ENCODE data around the gene C14orf93.

DNA sequence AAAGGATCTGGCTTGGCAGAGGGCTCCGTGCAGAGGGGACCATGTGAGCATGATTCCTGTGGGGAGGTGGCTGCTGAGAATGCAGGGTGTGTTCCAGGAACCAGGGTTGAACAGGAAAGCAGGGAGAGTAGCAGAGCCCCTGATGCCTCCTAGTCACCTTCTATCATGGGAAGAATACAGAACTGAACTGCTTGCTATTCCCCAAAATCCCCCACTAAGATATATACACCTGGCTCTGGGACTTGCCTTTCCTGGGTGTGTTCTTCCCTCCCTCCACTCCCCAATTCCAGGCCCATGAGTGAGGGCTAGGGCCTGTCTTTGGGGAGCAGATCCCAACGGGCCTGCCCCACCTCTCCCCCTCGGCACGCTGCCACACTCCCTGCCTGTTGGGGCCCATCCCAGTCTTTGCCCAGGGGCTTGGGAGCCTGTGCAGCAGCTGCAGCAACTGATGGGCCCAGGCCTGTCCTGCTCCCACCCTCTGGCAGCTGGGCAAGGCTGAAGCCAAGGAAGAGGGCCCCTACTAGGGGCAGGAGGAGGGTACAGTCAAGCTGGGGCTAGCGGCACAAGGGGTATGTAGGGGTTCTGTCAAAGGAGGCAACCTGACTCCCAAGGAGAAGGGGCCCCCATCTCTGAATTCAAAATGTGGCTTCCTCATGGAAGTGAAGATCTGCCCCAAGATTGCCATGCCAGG lies 30.8 kb downstream of the C14orf93 start:
- TF ChIP-seq, protein P1, sequence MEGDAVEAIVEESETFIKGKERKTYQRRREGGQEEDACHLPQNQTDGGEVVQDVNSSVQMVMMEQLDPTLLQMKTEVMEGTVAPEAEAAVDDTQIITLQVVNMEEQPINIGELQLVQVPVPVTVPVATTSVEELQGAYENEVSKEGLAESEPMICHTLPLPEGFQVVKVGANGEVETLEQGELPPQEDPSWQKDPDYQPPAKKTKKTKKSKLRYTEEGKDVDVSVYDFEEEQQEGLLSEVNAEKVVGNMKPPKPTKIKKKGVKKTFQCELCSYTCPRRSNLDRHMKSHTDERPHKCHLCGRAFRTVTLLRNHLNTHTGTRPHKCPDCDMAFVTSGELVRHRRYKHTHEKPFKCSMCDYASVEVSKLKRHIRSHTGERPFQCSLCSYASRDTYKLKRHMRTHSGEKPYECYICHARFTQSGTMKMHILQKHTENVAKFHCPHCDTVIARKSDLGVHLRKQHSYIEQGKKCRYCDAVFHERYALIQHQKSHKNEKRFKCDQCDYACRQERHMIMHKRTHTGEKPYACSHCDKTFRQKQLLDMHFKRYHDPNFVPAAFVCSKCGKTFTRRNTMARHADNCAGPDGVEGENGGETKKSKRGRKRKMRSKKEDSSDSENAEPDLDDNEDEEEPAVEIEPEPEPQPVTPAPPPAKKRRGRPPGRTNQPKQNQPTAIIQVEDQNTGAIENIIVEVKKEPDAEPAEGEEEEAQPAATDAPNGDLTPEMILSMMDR (IDR thresholded peaks at IDR 0.05): no peak
- no peak for TF ChIP-seq POLR2A (IDR thresholded peaks at IDR 0.05)
- peak in 1 of 2 donors; percentile 50 for TF ChIP-seq POLR2AphosphoS5 (IDR thresholded peaks at IDR 0.05; ENCODE audit: insufficient read depth in 1 of 2, low read depth in 1 of 2)
